ENCODE data around the gene NMS.
"Not testable (repeated sequence)": the region's sequence is repeated elsewhere in the genome, so short reads cannot be mapped to it uniquely, and the experiment has no call there.

The NMS gene, protein sequence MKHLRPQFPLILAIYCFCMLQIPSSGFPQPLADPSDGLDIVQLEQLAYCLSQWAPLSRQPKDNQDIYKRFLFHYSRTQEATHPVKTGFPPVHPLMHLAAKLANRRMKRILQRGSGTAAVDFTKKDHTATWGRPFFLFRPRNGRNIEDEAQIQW

DNA sequence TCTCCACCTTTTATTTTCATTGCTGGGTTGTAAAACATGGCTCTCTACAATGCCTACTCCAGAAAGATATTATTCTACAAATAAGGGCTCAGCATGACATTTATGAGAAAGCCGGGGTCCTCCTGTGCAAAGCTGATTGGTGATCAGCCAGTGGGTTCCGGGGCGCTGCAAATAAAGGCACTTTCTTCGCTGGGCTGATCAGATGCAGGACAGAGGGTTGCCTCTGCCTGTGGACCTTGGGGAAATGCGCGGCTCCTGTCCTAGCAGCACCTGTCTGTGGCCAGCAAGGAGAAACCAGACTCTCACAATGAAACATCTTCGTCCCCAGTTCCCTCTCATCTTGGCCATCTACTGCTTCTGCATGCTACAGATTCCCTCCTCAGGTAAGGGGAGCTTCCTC is at the start of gene NMS:
NMS (plus strand) TSS at position 301 of the 400 bp plus-strand sequence; CDS start at position 308, 7 bp downstream.
- DNase-seq (ENCODE audit: low read depth in 2 of 2, low spot score in 1 of 2) = no peak

DNA sequence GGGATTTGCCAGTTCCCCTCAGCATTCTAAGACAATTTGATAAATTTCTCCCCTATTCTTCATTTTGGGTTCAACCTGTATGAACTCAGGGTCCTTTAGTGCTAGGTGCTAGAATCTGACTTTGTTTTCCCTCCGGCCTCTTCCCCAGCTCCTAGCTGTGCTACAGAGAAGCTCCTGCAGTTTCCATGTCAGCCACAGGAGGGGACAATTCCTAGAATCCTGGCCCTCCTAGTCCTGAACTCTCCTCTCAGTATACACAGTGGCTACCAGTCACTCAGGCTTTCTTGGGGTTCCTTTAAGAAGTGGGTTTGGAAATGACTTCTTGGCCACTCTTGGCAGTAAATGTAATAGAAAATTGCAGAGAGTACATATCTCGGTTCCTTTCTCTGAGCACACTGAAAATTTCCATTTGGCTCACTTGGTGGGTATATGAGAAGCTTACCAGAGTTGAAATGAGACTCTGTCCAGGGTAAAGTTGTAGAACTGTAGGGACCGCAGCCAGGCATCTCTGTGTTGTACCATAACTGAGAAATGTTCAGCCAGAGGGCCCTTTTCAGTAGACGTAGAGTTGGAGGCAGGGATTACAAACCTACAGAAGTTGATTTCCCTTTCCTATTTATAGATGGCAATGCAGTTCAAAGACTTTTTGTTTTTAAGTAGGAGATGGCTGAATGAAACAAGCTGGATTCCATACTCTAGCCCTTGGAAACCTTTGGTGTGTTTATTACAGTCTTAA is 47.8 kb upstream of the NMS start:
- no peak for DNase-seq (ENCODE audit: low read depth in 2 of 2, low spot score in 1 of 2)

DNA sequence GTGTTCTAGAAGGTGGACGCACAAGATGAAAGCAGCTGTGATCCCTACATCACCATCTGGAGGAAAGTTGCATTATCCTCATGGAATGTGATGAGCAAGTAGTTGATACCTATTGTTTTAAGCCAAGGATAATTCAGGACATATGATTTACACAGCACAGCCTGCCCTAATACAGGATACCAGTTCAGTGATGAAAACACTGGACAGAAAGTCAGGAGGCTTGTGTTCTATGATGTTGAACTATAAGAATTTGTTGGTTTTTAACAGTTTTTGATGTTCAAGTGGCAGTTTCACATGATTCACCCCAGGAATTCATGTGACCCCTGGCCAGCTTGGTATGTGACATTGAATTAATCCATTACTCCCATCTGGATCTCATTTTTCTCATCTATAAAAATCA is 46.7 kb upstream of the NMS start:
- no peak for DNase-seq (ENCODE audit: low read depth in 2 of 2, low spot score in 1 of 2)

DNA sequence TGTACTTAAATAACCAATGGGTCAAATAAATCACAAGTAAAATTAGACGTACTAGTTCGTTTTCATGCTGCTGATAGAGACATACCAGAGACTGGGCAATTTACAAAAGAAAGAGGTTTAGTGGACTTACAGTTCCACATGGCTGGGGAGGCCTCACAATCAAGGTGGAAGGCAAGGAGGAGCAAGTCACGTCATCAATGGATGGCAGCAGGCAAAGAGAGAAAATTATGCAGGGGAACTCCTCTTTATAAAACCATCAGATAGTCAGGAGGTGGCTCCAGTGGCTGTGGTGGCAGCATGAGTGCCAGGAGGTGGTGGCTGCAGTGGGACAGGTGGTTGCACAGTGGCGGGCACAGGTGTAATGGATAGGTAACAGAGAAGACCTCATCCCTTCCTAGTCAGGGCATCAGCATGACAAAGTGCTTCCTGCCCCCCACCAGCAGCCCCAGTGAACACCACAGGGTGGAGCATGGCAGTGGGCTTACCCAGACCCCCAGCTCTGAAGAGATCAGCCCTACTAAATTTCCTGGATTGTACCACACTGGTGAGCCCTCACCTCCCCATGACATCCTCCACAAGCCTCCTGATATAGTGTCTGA is 45.9 kb upstream of the NMS start:
- no peak for DNase-seq (ENCODE audit: low read depth in 2 of 2, low spot score in 1 of 2)

DNA sequence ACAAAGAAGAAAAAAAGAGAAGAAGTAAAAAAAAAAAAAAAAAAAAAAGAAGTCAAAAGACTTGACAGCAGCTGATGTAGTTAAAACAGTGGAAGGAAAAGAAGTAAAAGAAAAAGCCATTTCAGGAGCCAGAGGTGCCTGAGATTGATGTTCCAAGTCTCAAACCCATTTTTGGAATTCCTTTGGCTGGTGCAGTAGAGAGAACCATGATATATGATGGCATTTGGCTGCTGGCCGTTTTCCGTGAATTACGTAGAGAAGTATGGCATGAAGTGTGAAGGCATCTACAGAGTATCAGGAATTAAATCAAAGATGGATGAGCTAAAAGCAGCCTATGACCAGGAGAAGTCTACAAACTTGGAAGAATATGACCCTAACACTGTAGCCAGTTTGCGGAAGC is 45.2 kb upstream of the NMS start:
- DNase-seq (ENCODE audit: low read depth in 2 of 2, low spot score in 1 of 2) = no peak

DNA sequence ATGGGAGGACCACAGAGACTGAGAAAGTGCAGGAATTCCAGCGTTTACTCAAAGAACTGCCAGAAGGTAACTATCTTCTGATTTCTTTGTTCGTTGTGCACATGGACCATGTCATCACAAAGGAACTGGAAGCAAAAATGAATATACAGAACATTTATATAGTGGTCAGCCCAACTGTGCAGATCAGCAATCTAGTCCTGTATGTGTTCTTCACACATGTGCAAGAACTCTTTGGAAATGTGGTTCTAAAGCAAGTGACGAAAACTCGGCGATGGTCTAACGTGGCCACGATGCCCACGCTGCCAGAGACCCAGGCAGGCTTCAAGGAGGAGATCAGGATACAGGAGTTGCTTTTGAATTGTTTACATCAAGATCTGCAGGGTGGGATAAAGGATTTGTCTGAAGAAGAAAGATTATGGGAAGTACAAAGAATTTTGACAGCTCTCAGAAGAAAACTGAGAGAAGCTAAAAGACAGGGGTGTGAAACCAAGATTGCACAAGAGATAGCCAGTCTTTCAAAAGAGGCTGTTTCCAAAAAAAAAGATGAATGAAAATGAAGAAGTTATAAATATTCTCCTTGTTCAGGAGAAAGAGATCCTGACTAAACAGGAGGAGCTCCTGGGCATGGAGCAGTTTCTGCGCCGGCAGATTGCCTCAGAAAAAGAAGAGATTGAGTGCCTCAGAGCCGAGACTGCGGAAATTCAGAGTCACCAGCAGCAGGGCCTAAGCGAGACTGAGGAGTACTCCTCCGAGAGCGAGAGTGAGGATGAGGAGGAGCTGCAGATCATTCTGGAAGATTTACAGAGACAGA is 44.5 kb upstream of the NMS start:
- no peak for DNase-seq (ENCODE audit: low read depth in 2 of 2, low spot score in 1 of 2)

DNA sequence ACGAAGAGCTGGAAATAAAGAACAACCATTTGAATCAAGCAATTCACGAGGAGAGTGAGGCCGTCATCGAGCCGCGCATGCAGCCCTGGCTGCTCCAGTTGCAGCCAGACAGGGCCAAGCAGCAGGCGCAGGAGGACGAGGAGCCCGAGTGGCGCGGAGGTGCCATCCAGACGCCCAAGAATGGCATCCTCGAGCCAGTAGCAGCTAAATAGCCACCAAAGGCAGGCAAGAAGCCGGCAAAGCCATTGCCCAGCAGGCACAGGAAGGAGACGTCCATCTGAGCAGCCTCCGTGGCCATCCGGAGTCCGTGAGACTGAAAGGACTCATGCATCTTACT is 43.9 kb upstream of the NMS start:
- DNase-seq (ENCODE audit: low read depth in 2 of 2, low spot score in 1 of 2) = no peak

DNA sequence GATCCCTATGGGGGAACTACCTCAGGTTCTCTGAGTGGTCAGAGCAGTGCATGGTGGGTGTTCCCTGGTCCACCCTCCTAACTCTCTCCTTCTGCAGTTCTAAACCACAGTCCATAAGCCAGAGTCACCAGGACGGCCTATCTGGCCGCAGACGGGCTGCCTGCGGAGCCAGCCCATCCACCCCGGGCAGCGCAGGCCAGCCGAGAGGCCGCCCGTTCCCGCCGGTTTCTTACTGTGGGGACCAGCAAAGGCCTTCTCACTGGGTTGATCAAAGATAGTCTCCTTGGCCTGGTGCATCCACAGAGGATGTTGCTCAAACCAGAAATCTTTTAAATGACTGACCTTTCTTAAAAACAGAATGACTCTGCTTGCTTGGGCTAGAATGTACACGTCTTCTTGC is 43.2 kb upstream of the NMS start:
- no peak for DNase-seq (ENCODE audit: low read depth in 2 of 2, low spot score in 1 of 2)

DNA sequence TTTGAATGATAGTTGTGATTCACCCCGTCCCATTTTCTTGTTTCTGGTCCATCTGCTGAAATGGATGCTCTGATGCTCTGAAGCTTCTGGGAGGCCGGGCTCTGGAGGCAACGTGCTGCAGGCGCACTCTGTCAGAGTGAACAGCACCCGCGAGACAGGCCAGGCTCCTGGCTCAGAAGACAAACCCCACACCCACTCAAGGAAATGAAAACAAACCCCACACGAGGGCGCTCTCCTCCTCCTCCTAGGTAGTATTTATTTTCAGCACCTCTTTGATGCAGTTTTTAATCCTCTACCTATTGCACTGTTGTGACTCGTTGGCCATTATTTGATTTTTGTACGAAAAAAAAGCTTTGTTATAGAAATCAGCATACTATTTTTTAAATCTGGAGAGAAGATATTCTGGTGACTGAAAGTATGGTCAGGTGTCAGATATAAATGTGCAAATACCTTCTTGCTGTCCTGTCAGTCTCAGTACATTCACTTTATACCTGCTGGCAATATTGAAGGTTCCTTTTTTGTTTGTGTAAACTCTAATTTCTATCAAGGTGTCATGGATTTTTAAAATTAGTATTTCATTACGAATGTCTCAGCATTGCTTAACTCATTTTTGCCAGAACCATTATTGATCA is 42.5 kb upstream of the NMS start:
- DNase-seq (ENCODE audit: low read depth in 2 of 2, low spot score in 1 of 2) = peak; percentile 38 to 52

DNA sequence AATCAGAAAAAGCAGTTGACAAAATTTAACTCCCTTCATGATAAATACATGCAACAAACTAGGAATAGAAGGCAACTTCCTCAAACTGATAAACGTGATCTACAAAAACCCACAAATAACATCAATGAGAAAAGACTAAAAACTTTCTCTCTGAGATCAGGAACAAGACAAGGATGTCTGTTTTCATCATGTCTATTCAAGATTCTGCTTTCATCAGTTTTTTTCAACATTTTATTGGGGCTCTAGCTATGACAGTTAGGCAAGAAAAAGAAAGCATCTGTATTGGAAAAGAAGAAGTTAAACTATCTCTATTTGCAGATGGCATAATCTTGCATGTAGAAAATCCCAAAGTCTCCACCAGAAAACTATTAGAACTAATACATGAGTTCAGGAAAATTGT is 40.6 kb upstream of the NMS start:
- DNase-seq (ENCODE audit: low read depth in 2 of 2, low spot score in 1 of 2) = no peak

DNA sequence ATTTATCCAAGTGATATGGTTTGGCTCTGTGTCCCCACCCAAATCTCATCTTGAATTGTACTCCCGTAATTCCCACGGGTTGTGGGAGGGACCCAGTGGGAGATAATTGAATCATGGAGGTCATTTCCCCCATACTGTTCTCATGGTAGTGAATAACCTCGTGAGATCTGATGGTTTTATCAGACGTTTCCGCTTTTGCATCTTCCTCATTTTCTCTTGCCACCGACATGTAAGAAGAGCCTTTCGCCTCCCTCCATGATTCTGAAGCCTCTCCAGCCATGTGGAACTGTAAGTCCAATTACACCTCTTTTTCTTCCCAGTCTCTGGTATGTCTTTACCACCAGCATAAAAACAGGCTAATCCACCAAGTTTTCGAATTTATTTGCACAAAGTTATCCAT is 32.5 kb upstream of the NMS start:
- DNase-seq (ENCODE audit: low read depth in 2 of 2, low spot score in 1 of 2) = no peak

DNA sequence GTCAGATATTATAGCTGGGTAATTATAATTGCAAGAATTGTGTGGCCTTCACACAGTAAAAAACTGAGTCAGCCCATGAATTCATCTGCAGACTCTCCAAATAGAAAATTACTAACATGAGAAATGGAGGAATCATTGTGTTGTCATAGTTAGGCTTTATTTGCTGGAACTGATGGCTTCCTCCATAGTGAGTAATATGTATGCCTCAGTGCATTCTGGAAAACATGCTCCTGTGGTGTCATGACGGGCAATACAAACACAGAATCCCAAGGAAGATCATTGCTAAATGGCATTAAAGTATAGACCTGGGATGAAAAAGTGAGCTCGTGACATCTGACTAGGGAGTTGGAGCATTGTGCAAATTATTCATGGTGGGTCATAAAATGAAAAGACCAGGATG is 23.6 kb upstream of the NMS start:
- no peak for DNase-seq (ENCODE audit: low read depth in 2 of 2, low spot score in 1 of 2)

DNA sequence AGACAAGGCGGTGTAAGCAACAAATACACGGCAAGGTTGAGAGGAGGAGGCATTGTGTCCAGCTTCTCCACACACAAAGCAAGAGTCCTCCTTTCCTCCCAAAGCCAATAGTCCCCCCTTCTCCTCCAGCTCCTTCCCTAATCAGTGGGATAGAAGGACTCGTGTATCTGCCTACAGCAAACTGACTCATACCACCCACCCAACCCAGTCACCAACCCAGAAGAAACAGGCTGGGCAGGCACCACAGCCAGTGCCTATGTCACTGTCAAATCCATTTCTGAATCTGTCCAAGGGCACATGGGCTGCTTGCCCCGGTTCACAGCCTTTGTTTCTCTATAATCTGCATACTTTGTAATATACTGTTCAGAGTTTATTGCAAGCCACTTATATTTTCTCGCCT is 19.2 kb upstream of the NMS start:
- no peak for DNase-seq (ENCODE audit: low read depth in 2 of 2, low spot score in 1 of 2)

DNA sequence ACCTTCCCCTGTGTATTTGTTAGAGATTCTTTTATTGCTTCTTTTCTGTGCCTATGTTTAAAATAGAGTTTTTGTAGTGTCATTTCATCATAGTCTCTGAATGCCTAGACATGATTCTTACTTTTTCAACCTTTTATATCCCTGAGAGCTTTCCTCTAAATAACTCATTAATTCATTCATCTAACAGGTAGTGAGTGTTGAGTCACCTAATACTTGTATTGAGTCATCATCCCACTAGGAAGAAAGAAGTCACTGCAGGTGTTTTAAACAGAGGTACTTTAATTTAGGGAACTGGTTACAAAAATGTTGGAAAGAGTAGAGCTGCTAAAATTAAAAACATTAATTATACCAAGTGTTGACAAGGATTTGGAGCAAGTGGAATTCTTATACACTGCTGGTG is 18.5 kb upstream of the NMS start:
- DNase-seq (ENCODE audit: low read depth in 2 of 2, low spot score in 1 of 2) = no peak

DNA sequence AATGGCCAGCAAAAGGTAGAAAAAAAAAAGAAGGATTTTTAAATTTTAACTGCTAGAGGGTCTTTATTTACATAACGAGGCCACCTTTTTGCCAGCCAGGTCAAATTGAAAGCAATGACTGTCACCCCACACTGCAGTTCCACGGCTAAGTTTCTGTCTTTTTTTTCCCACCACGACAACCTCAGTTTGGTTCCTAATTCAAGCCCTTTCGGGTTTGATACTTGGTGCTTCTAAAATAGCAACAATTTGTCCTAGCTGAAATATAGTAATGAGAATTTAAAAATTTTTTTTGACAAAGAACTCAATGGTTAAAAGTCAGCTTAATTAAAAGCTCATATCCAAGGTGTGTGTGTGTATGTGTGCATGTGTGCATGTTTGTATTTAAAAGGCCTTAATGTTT is 16.4 kb upstream of the NMS start:
- no peak for DNase-seq (ENCODE audit: low read depth in 2 of 2, low spot score in 1 of 2)

DNA sequence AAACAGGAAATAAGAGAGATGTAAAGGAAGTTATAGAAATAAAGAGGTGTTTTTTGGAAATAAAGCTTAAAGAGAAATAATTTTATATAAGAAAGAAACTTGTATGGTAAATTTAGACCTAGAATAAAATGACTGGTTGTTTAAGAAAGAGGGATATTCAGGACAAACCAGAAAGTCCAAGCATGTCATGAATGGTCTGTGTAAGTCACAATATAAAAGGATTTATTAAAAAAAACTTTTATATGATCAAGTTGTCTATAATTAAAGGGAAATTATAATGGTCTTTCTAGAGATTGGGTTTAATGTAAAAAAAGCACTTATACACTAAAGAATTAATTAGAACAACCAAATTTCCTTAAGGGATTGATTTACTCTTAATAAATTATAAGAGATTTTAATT is 13.9 kb upstream of the NMS start:
- not testable (repeated sequence) for DNase-seq (ENCODE audit: low read depth in 2 of 2, low spot score in 1 of 2)

DNA sequence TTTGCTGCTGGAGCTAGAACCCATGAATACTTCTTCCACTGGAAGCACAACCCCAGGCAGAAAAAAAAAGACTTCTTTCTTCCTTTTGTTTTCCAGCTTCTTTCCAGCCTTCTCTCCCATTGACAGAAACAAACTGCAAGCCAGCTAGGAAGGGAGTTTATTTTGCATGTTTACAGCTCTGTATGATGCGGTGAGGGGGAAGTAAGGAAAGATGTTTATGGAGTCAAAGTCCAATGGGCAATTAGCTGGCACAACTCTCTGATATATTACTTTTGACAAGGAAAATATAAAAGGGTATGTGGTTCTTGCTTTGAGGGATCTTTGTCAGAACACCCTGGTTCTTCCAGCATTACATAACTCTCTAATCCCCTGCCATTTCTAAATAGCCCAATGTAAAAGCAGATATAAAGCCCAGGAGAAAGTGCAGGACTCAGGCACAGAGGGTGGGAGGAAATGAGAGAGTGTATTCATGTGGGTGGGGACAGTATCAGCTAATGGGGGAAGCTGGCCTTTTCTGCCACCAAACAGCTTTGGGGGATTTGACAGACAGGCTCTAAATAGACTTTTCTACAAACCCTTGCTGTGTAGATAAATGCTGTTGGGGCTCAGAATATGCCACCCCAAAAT is 9.3 kb upstream of the NMS start:
- no peak for DNase-seq (ENCODE audit: low read depth in 2 of 2, low spot score in 1 of 2)

DNA sequence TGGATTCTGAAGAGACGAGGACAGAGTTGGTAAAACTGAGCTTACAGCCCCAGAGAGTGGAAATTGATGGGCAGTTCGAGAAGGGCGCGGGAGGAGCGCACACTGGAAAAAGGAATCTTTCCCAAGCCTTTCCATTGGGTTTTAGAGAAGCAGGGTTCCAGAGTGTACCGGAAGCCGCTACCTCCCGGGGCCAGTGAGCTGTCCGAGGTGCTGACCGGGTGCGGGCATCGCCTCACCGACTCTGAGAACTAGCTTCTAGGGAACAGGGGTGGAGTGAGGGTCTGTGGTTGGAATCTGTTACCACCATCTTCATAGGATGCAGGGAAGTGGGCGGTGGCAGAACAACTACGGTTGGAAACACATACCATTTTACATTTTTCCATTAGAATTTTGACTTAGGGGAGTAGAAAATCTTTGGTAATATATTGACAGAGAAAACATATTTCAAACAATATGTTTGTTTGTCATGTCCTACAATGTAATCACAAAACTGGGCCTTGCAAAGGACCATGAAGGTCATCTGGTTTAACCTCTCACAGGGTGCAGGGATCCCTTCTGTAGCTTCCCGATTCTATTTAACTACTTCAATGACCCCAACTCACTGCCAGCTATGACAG is 724 bp downstream of the NMS start:
- DNase-seq (ENCODE audit: low read depth in 2 of 2, low spot score in 1 of 2) = no peak

DNA sequence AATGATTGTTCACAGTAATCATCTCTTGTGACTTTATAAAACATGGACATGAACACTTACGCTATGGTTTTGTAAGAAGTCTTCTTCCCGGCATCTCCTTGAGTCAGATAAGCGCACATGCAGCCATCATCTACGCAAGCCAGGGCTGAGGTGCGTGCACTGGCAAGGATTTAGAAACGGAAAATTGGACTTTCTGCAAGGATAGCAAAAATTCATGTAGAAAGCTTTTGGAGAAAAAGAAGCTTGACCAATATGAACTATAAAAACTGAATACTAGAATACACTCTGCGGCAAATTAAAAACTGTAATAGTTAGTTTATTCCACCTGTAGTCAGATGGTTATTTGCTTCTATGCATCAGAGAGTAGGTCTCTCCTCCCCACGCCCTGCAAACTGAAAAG is 6.3 kb downstream of the NMS start:
- DNase-seq (ENCODE audit: low read depth in 2 of 2, low spot score in 1 of 2) = no peak

DNA sequence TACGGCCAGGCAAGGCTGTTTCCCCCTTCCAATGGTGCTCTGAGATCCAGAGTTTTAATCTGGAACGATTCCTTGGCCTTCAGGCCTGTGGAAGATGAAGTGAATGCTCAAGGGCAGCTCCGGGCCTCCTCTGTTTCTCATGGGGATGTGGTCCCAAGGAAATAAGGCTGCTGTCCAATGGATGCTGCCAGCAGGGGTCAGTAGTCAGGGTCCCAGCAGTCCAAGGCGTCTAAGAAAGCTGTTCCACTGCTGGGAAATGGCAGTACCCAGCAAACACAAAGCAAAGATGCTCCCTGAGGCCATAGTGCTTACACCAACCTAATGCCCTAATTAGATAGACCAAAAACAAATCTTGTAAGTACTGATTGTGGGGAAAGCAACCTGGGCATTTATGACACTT is 12.5 kb downstream of the NMS start:
- DNase-seq (ENCODE audit: low read depth in 2 of 2, low spot score in 1 of 2) = no peak

DNA sequence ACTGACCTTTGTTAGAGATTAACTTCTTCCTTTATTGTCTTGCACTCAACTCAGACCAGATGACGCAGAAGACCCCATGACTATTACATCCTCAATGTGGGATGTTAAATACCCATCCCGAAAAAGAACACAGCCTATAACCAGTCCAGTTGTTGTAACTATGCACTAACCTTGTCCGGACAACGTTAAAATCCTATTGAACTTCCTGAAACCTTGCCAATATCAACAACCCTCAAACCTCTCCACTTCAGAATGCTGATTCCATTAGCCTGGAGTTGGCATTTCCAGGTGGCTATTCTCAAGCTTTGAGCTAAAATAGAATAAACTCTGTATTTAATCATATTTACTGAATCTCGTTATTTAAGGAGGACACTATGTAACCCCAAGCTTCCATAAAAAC is 13.6 kb downstream of the NMS start:
- no peak for DNase-seq (ENCODE audit: low read depth in 2 of 2, low spot score in 1 of 2)

All from stimulated activated CD8-positive, alpha-beta memory T cell treated with anti-CD3 and anti-CD28 coated beads, Interleukin-4, amount 100 ng/mL, for 1 hour (primary cell).